HCT116 (cell line): Measurements from ENCODE around the gene BIK. TPM values are rescaled to one million over a fixed set of nuclear protein-coding genes. Genes with fewer than 3 reads are reported as not detected.

Source experiments
- ATAC-seq: fragments of 200-7000 bp; cut with Tn5 transposase; 2 replicates; pipeline ENCODE4 v1.9.1; 2020; ENCODE audit warnings: mild to moderate bottlenecking, moderate library complexity
- BruUV-seq: library from RNA; stranded (reverse); fragments of 400-500 nt; replicated peaks from 2 replicates; lab custom pipeline; 2021; lab: Mats Ljungman, UMichigan
- CTCF ChIA-PET: fragments of 300-600 bp; sonication (Branson Sonifier 250); formaldehyde crosslinking; loops from one replicate; lab custom pipeline; 2021; ENCODE audit warnings: antibody characterized with exemption; lab: Charles Lee
- POLR2A ChIA-PET: fragments of 300-600, 350-600 bp; sonication (Branson Sonifier 250); formaldehyde crosslinking; loops from one replicate; lab custom pipeline; 2021; ENCODE audit warnings: antibody characterized with exemption; lab: Charles Lee
- RAD21 ChIA-PET, 2 experiments: fragments of 300-600 bp; sonication (Branson Sonifier 250); formaldehyde crosslinking; loops; one replicate each; lab custom pipeline; 2023; ENCODE audit warnings: low total read pairs in 2 of 2; ENCODE audit not compliant: uncharacterized antibody in 2 of 2, unreplicated experiment in 2 of 2, low non-redundant PET in 1 of 2; lab: Charles Lee
- DNase-seq: peaks from one replicate; pipeline ENCODE4 v3.0.0-alpha.2; 2010; ENCODE audit warnings: low read depth, low spot score
- H2AFZ ChIP-seq: fragments of 200-600 bp; shearing (Covaris generic), sonication (generic); 2 replicates; pipeline ENCODE4 v1.6.1; 2017; ENCODE audit warnings: low read depth, mixed run types, mixed read lengths, antibody characterized with exemption, low read length; ENCODE audit not compliant: poor library complexity, severe bottlenecking
- H3K27ac ChIP-seq: 2 replicates; pipeline ENCODE4 v1.5.1; 2012; ENCODE audit warnings: low read depth, low read length
- H3K27me3 ChIP-seq: fragments of 200-600 bp; sonication (generic); 2 replicates; pipeline ENCODE4 v1.6.1; 2016; ENCODE audit warnings: mixed run types, low read length, mixed read lengths; ENCODE audit not compliant: insufficient read depth
- H3K36me3 ChIP-seq, 2 experiments: fragments of 200-500 bp in 1 of 2; fragments of 200-600 bp in 1 of 2; sonication (Bioruptor generic) in 1 of 2; sonication (generic) in 1 of 2; 2 replicates each; pipeline versions ENCODE4 v1.5.1 to v1.6.1; 2014 to 2016; ENCODE audit warnings: low read length in 2 of 2, inconsistent platforms in 1 of 2, mixed read lengths in 1 of 2, mixed run types in 1 of 2; ENCODE audit not compliant: insufficient read depth in 2 of 2, control insufficient read depth in 1 of 2
- H3K4me1 ChIP-seq, 2 experiments: fragments of 200-600 bp in 1 of 2; sonication (generic) in 1 of 2; 2 replicates each; pipeline versions ENCODE4 v1.5.1 to v1.6.1; 2012 to 2017; ENCODE audit warnings: low read length in 2 of 2, inconsistent platforms in 1 of 2, mild to moderate bottlenecking in 1 of 2, mixed read lengths in 1 of 2, mixed run types in 1 of 2, moderate library complexity in 1 of 2; ENCODE audit not compliant: insufficient read depth in 2 of 2, control insufficient read depth in 1 of 2
- H3K4me2 ChIP-seq: fragments of 200-600 bp; sonication (generic); 2 replicates; pipeline ENCODE4 v1.6.1; 2017; ENCODE audit warnings: mixed run types, low read length, mixed read lengths
- H3K4me3 ChIP-seq, 2 experiments: fragments of 200-600 bp in 1 of 2; sonication (generic) in 1 of 2; replicated peaks in 1 of 2; 2 replicates each; pipeline ENCODE4 v1.5.1; 2011 to 2016; ENCODE audit warnings: low read length in 2 of 2, control low read depth in 1 of 2, low read depth in 1 of 2, mild to moderate bottlenecking in 1 of 2, mixed read lengths in 1 of 2, mixed run types in 1 of 2
- H3K79me2 ChIP-seq: fragments of 200-600 bp; sonication (generic); 2 replicates; pipeline ENCODE4 v1.6.1; 2017; ENCODE audit warnings: mild to moderate bottlenecking, mixed run types, low read length, moderate library complexity, mixed read lengths; ENCODE audit not compliant: insufficient read depth
- H3K9ac ChIP-seq: fragments of 200-600 bp; sonication (generic); 2 replicates; pipeline ENCODE4 v1.6.1; 2016; ENCODE audit warnings: low read length, mixed read lengths
- H3K9me2 ChIP-seq: fragments of 200-600 bp; sonication (generic), shearing (Covaris generic); 2 replicates; pipeline ENCODE4 v1.6.1; 2017; ENCODE audit warnings: mixed run types, mild to moderate bottlenecking, moderate library complexity; ENCODE audit not compliant: insufficient read depth
- H3K9me3 ChIP-seq, 2 experiments: fragments of 200-500 bp in 1 of 2; fragments of 200-600 bp in 1 of 2; sonication (Bioruptor generic) in 1 of 2; sonication (generic) in 1 of 2; 2 replicates each; pipeline ENCODE4 v1.6.1; 2014 to 2017; ENCODE audit warnings: low read length in 2 of 2, mixed read lengths in 2 of 2, inconsistent platforms in 1 of 2, low read depth in 1 of 2, mild to moderate bottlenecking in 1 of 2, mixed run types in 1 of 2, moderate library complexity in 1 of 2; ENCODE audit not compliant: control insufficient read depth in 1 of 2, insufficient read depth in 1 of 2
- H4K20me1 ChIP-seq: fragments of 200-600 bp; sonication (generic), shearing (Covaris generic); 2 replicates; pipeline ENCODE4 v1.6.1; 2017; ENCODE audit warnings: mixed run types, mild to moderate bottlenecking, moderate library complexity; ENCODE audit not compliant: insufficient read depth
- CEBPB ChIP-seq: IDR thresholded peaks from 2 replicates; pipeline ENCODE4 v1.6.1; 2012; ENCODE audit warnings: low read depth
- EZH2phosphoT487 ChIP-seq: fragments of 200-600 bp; IDR thresholded peaks from 2 replicates; pipeline ENCODE4 v1.6.1; 2018; ENCODE audit warnings: antibody characterized with exemption, borderline replicate concordance
- FOSL1 ChIP-seq: IDR thresholded peaks from 2 replicates; pipeline ENCODE4 v1.6.1; 2012; ENCODE audit warnings: low read depth
- JUND ChIP-seq: IDR thresholded peaks from 2 replicates; pipeline ENCODE4 v1.6.1; 2012
- POLR2A ChIP-seq: IDR thresholded peaks from 2 replicates; pipeline ENCODE4 v1.7.0; 2011; ENCODE audit warnings: borderline replicate concordance; ENCODE audit not compliant: insufficient read depth, insufficient read length; ENCODE audit errors: extremely low read depth
- POLR2AphosphoS5 ChIP-seq: IDR thresholded peaks from 2 replicates; pipeline ENCODE4 v1.6.1; 2011; ENCODE audit warnings: mild to moderate bottlenecking, low read depth, low read length, moderate library complexity
- RAD21 ChIP-seq: IDR thresholded peaks from 2 replicates; pipeline ENCODE4 v1.6.1; 2012; ENCODE audit warnings: low read depth, mild to moderate bottlenecking
- SIN3A ChIP-seq: IDR thresholded peaks from 2 replicates; pipeline ENCODE4 v1.6.1; 2012; ENCODE audit warnings: low read depth
- SRF ChIP-seq: IDR thresholded peaks from 2 replicates; pipeline ENCODE4 v1.6.1; 2012; ENCODE audit warnings: low read depth
- ZFX ChIP-seq: fragments of 450-650 bp; IDR thresholded peaks from 2 replicates; pipeline ENCODE4 v1.6.1; 2017
- intact Hi-C: fragments of 100-400 bp; cut with micrococcal nuclease; formaldehyde crosslinking; loops from 2 replicates; pipeline ENCODE4 v1.10.0; 2022
- total RNA-seq: library from RNA; stranded (reverse); gene quantifications from one replicate; pipeline ENCODE4 v1.2.1, GENCODE V29; 2021; ENCODE audit not compliant: unreplicated experiment
- TF ChIP-seq, protein P1 (sequence below), 3 experiments: fragments of 200-600 bp in 1 of 3; sonication (generic) in 1 of 3; IDR thresholded peaks in 2 of 3; conservative IDR thresholded peaks in 1 of 3; 2 replicates each; pipeline ENCODE4 v1.5.1; 2012 to 2017; ENCODE audit warnings: low read depth in 2 of 3, low read length in 2 of 3, antibody characterized with exemption in 1 of 3, borderline replicate concordance in 1 of 3, control low read depth in 1 of 3, mild to moderate bottlenecking in 1 of 3, mixed read lengths in 1 of 3, mixed run types in 1 of 3, moderate library complexity in 1 of 3; ENCODE audit not compliant: insufficient read depth in 1 of 3
- TF ChIP-seq, protein P2 (sequence below): IDR thresholded peaks from 2 replicates; pipeline ENCODE4 v1.6.1; 2012

Gene BIK
- total RNA-seq, 1 experiment from 2014 or later = 31.0 TPM

DNA sequence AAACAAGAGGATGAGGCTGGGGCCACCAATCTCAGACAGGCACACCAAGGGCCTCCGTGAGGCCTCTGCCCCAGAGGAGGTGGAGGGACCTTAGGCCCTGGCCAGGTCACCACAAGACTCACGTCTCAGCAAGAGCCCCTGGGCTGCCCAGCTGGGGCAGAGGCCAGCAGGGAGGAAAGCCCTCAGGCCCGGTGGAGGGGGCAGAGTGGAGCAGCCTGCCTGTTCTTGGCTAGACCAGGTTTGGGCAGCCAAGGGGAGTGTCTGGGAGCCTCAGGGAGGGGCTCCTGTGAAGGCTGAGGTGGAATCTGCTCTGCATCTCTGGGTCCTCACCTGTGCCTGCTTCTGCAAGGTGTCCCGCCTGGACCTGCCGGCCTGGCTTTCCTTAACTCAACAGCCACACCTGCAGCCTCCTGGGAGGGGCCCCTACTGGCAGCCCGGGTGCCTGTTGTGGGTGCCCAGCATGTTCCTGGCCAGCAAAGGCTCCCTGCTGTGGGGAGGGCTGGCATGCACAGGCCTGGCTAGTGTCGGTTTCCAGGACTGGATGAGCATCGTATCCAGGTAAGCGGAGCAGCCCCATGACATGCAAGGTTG, 64.5 kb downstream of the BIK start:
- POLR2A ChIA-PET = no interaction called here
- intact Hi-C loops = no loop called here
- no peaks in the 10 kb centered on the region for H3K9me3 ChIP-seq
- TF ChIP-seq CEBPB (no peak), FOSL1 (no peak), SRF (no peak), SIN3A (no peak), ZFX (no peak), POLR2A (no peak), EZH2phosphoT487 (no peak)
- TF ChIP-seq, protein P1, sequence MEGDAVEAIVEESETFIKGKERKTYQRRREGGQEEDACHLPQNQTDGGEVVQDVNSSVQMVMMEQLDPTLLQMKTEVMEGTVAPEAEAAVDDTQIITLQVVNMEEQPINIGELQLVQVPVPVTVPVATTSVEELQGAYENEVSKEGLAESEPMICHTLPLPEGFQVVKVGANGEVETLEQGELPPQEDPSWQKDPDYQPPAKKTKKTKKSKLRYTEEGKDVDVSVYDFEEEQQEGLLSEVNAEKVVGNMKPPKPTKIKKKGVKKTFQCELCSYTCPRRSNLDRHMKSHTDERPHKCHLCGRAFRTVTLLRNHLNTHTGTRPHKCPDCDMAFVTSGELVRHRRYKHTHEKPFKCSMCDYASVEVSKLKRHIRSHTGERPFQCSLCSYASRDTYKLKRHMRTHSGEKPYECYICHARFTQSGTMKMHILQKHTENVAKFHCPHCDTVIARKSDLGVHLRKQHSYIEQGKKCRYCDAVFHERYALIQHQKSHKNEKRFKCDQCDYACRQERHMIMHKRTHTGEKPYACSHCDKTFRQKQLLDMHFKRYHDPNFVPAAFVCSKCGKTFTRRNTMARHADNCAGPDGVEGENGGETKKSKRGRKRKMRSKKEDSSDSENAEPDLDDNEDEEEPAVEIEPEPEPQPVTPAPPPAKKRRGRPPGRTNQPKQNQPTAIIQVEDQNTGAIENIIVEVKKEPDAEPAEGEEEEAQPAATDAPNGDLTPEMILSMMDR (IDR thresholded peaks at IDR 0.05 in 2 of 3, conservative IDR thresholded peaks at IDR 0.05 in 1 of 3; ENCODE audit: borderline replicate concordance in 1 of 3, insufficient read depth in 1 of 3, low read depth in 2 of 3, low read length in 2 of 3) = no peak
- TF ChIP-seq, all 23 proteins: peak for 0
- Histone ChIP-seq H3K9ac (no peak overlapping the region), H3K27ac (no peak overlapping the region), H3K4me2 (no peak overlapping the region), H3K9me2 (no peaks in the 10 kb centered on the region), H3K27me3 (no peaks in the 10 kb centered on the region), H3K36me3 (peaks cover 24 to 67% of the 10 kb centered on the region in 2 experiments), H4K20me1 (no peaks in the 10 kb centered on the region), H3K4me1 (no peaks in the 10 kb centered on the region), H3K4me3 (no peak overlapping the region), H3K79me2 (no peaks in the 10 kb centered on the region), H2AFZ (no peak overlapping the region)
- no TSS peak for BruUV-seq
- ATAC-seq = no peak
- CTCF ChIA-PET = no interaction called here
- no peak for DNase-seq
- RAD21 ChIA-PET = no interaction called here

DNA sequence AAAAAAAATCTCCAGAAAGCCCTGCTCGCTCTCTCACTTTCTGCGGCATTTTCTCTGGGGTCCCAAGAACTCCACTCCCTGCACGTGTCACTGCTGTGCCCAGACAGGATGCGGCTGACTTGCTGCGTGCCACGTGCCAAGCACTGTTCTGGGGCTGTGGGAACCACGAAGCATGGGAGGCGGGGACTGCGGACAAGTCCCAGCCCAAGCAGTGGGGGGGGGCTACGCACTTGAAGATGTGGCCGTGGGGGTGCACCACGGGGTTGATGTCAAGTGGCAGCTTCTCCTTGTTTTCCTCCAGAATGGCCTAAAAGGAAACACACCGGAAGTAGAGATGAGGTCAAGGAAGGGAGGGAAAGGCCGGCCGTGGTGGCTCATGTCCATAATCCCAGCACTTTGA, 65.5 kb downstream of the BIK start:
- Histone ChIP-seq H3K4me3 (no peak overlapping the region), H3K27me3 (no peaks in the 10 kb centered on the region), H2AFZ (no peak overlapping the region), H3K36me3 (peaks cover 28 to 71% of the 10 kb centered on the region in 2 experiments), H3K9ac (no peak overlapping the region), H3K27ac (no peak overlapping the region), H3K4me1 (no peaks in the 10 kb centered on the region), H3K9me3 (no peaks in the 10 kb centered on the region), H3K4me2 (no peak overlapping the region), H3K9me2 (no peaks in the 10 kb centered on the region), H3K79me2 (0 out of 2 replicates have a peak, but pooled peaks cover 3% of the 10 kb centered on the region), H4K20me1 (no peaks in the 10 kb centered on the region)
- ChIA-PET RAD21 (no interaction called here), CTCF (no interaction called here), POLR2A (no interaction called here)
- no TSS peak for BruUV-seq
- no peak for TF ChIP-seq JUND
- no peak for TF ChIP-seq ZFX
- no peak for TF ChIP-seq RAD21
- TF ChIP-seq, protein P2, sequence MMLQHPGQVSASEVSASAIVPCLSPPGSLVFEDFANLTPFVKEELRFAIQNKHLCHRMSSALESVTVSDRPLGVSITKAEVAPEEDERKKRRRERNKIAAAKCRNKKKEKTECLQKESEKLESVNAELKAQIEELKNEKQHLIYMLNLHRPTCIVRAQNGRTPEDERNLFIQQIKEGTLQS = no peak
- TF ChIP-seq POLR2AphosphoS5 = no peak
- no peak for TF ChIP-seq POLR2A
- no peak for TF ChIP-seq FOSL1
- no peak for ATAC-seq
- intact Hi-C loops = no loop called here
- DNase-seq = no peak
